ENCODE measurements around the gene IFNGR2. TPM values are rescaled to one million over a fixed set of nuclear protein-coding genes. Genes with fewer than 3 reads are reported as not detected.
"Not testable (repeated sequence)": the region's sequence is repeated elsewhere in the genome, so short reads cannot be mapped to it uniquely, and the experiment has no call there.

The IFNGR2 gene
- total RNA-seq, 1 experiment from 2014 or later = 47.9 TPM

- CTCF ChIA-PET = interaction anchor here (0.6 kb wide), 1 partner anchor 103 kb away, joined by 7 read pairs; no protein-coding TSS in a partner anchor
Measured at GRCh38 chr21:33378081-33378480, 25.1 kb upstream of the IFNGR2 start.

GRCh38 chr21:33379934-33380333 is 23.3 kb upstream of the IFNGR2 start:
- intact Hi-C loops (cut with micrococcal nuclease; ENCODE audit: unreplicated experiment); H3K4me3 ChIP-seq (ENCODE audit: low read depth in 2 of 2, low read length in 2 of 2); DNase-seq (ENCODE audit: low read depth, low spot score); H3K36me3 ChIP-seq (ENCODE audit: control insufficient read depth, insufficient read depth, low read length); H3K9me3 ChIP-seq (ENCODE audit: control insufficient read depth, insufficient read depth, low read depth, low read length); CTCF ChIA-PET; POLR2A ChIA-PET; H3K27me3 ChIP-seq (ENCODE audit: control insufficient read depth, insufficient read depth, low read length); ATAC-seq; BruUV-seq (replicated peaks); in situ Hi-C loops (cut with HindIII; ENCODE audit: low pct_unique_long_range_greater_than_20kb, low sequenced_read_pairs): not testable (repeated sequence)
- Histone ChIP-seq H3K4me1 (ENCODE audit: control insufficient read depth, insufficient read depth, low read length) (peaks cover 29% of the 10 kb centered on the region), H3K27ac (ENCODE audit: low read length) (peak overlapping the region; percentile 78)

More at GRCh38 chr21:33378081-33378480, 25.1 kb upstream of the IFNGR2 start:
- POLR2A ChIA-PET = no interaction called here
- Histone ChIP-seq H3K4me3 (ENCODE audit: low read depth in 2 of 2, low read length in 2 of 2) (no peak overlapping the region), H3K4me1 (ENCODE audit: control insufficient read depth, insufficient read depth, low read length) (peaks cover 18% of the 10 kb centered on the region), H3K9me3 (ENCODE audit: control insufficient read depth, insufficient read depth, low read depth, low read length) (no peaks in the 10 kb centered on the region), H3K27me3 (ENCODE audit: control insufficient read depth, insufficient read depth, low read length) (no peaks in the 10 kb centered on the region), H3K36me3 (ENCODE audit: control insufficient read depth, insufficient read depth, low read length) (no peaks in the 10 kb centered on the region), H3K27ac (ENCODE audit: low read length) (no peak overlapping the region)
- TF ChIP-seq CTCF (IDR thresholded peaks at IDR 0.05) (no peak), REST (IDR thresholded peaks at IDR 0.05; ENCODE audit: insufficient read depth in 1 of 2, low read depth in 2 of 2, low read length in 1 of 2) (no peak), TCF7L2 (IDR thresholded peaks at IDR 0.05; ENCODE audit: low read depth, low read length) (no peak), POLR2AphosphoS5 (IDR thresholded peaks at IDR 0.05; ENCODE audit: low read depth, low read length) (no peak), SIN3A (IDR thresholded peaks at IDR 0.05; ENCODE audit: borderline replicate concordance, insufficient read depth, low read depth, low read length) (no peak)
- no peak for ATAC-seq
- in situ Hi-C loops (cut with HindIII; ENCODE audit: low pct_unique_long_range_greater_than_20kb, low sequenced_read_pairs) = no loop called here
- BruUV-seq (replicated peaks) = no TSS peak
- intact Hi-C loops (cut with micrococcal nuclease; ENCODE audit: unreplicated experiment) = no loop called here
- no peak for DNase-seq (ENCODE audit: low read depth, low spot score)

GRCh38 chr21:33380483-33380998 is 22.7 kb upstream of the IFNGR2 start:
- intact Hi-C loops (cut with micrococcal nuclease; ENCODE audit: unreplicated experiment) (no loop called here), in situ Hi-C loops (cut with HindIII; ENCODE audit: low pct_unique_long_range_greater_than_20kb, low sequenced_read_pairs) (no loop called here)
- Histone ChIP-seq H3K9me3 (ENCODE audit: control insufficient read depth, insufficient read depth, low read depth, low read length) (no peaks in the 10 kb centered on the region), H3K27me3 (ENCODE audit: control insufficient read depth, insufficient read depth, low read length) (no peaks in the 10 kb centered on the region), H3K36me3 (ENCODE audit: control insufficient read depth, insufficient read depth, low read length) (no peaks in the 10 kb centered on the region), H3K27ac (ENCODE audit: low read length) (peak overlapping the region; percentile 78), H3K4me3 (ENCODE audit: low read depth in 2 of 2, low read length in 2 of 2) (no peak overlapping the region), H3K4me1 (ENCODE audit: control insufficient read depth, insufficient read depth, low read length) (peaks cover 29% of the 10 kb centered on the region)
- CTCF ChIA-PET = no interaction called here
- BruUV-seq (replicated peaks) = no TSS peak
- DNase-seq (ENCODE audit: low read depth, low spot score) = peak; percentile 81
- no peak for TF ChIP-seq REST (IDR thresholded peaks at IDR 0.05; ENCODE audit: insufficient read depth in 1 of 2, low read depth in 2 of 2, low read length in 1 of 2)
- TF ChIP-seq TCF7L2 (IDR thresholded peaks at IDR 0.05; ENCODE audit: low read depth, low read length) = no peak
- no peak for TF ChIP-seq SIN3A (IDR thresholded peaks at IDR 0.05; ENCODE audit: borderline replicate concordance, insufficient read depth, low read depth, low read length)
- POLR2A ChIA-PET = no interaction called here
- peak; percentile 94 for ATAC-seq

GRCh38 chr21:33381381-33381780 is 21.8 kb upstream of the IFNGR2 start:
- BruUV-seq (replicated peaks); in situ Hi-C loops (cut with HindIII; ENCODE audit: low pct_unique_long_range_greater_than_20kb, low sequenced_read_pairs); intact Hi-C loops (cut with micrococcal nuclease; ENCODE audit: unreplicated experiment); H3K4me3 ChIP-seq (ENCODE audit: low read depth in 2 of 2, low read length in 2 of 2); H3K36me3 ChIP-seq (ENCODE audit: control insufficient read depth, insufficient read depth, low read length); ATAC-seq; POLR2A ChIA-PET; H3K9me3 ChIP-seq (ENCODE audit: control insufficient read depth, insufficient read depth, low read depth, low read length); H3K27me3 ChIP-seq (ENCODE audit: control insufficient read depth, insufficient read depth, low read length); DNase-seq (ENCODE audit: low read depth, low spot score): not testable (repeated sequence)
- CTCF ChIA-PET = interaction anchor here (0.7 kb wide), 1 partner anchor 356 kb away, joined by 7 read pairs; no protein-coding TSS in a partner anchor
- Histone ChIP-seq H3K27ac (ENCODE audit: low read length) (peak overlapping the region; percentile 40; the same call in 1 of the 2 replicates), H3K4me1 (ENCODE audit: control insufficient read depth, insufficient read depth, low read length) (peaks cover 29% of the 10 kb centered on the region)
